Measurements from ENCODE around the gene AKR1C8. TPM values are rescaled to one million over a fixed set of nuclear protein-coding genes. Genes with fewer than 3 reads are reported as not detected.
"Not testable (repeated sequence)": the region's sequence is repeated elsewhere in the genome, so short reads cannot be mapped to it uniquely, and the experiment has no call there.

AKR1C8 gene
- not detected for polyA plus RNA-seq (2012; ENCODE audit: missing spikeins)

GRCh38 chr10:5184987-5185775 is at the start of gene AKR1C8:
AKR1C8 (minus strand) TSS chr10:5185150; CDS start chr10:5185104, 46 bp downstream.
- FAIRE-seq (no peak), DNase-seq (ENCODE audit: insufficient read length) (no peak)
- TF ChIP-seq POLR2A (IDR thresholded peaks at IDR 0.05; ENCODE audit: low read depth, low read length) (no peak), POLR2AphosphoS5 (IDR thresholded peaks at IDR 0.05; ENCODE audit: low read depth, low read length) (no peak), TAF1 (IDR thresholded peaks at IDR 0.05; ENCODE audit: borderline replicate concordance, low read depth, low read length) (no peak)

- FAIRE-seq (no peak), DNase-seq (ENCODE audit: insufficient read length) (no peak)
- TF ChIP-seq TAF1 (IDR thresholded peaks at IDR 0.05; ENCODE audit: borderline replicate concordance, low read depth, low read length) (no peak), POLR2AphosphoS5 (IDR thresholded peaks at IDR 0.05; ENCODE audit: low read depth, low read length) (no peak)
Measured at GRCh38 chr10:5234106-5234860, 49.3 kb upstream of the AKR1C8 start.

GRCh38 chr10:5233324-5233723 is 48.4 kb upstream of the AKR1C8 start:
- FAIRE-seq (no peak), DNase-seq (ENCODE audit: insufficient read length) (no peak)
- TF ChIP-seq POLR2AphosphoS5 (IDR thresholded peaks at IDR 0.05; ENCODE audit: low read depth, low read length) (no peak), TAF1 (IDR thresholded peaks at IDR 0.05; ENCODE audit: borderline replicate concordance, low read depth, low read length) (no peak), POLR2A (IDR thresholded peaks at IDR 0.05; ENCODE audit: low read depth, low read length) (no peak)

- TF ChIP-seq POLR2A (IDR thresholded peaks at IDR 0.05; ENCODE audit: low read depth, low read length) (no peak), POLR2AphosphoS5 (IDR thresholded peaks at IDR 0.05; ENCODE audit: low read depth, low read length) (no peak), TAF1 (IDR thresholded peaks at IDR 0.05; ENCODE audit: borderline replicate concordance, low read depth, low read length) (no peak)
- DNase-seq (ENCODE audit: insufficient read length) (no peak), FAIRE-seq (no peak)
Measured at GRCh38 chr10:5229019-5229418, 44.1 kb upstream of the AKR1C8 start.

- not testable (repeated sequence) for FAIRE-seq; DNase-seq (ENCODE audit: insufficient read length)
Measured at GRCh38 chr10:5222942-5223341, 38.0 kb upstream of the AKR1C8 start.

GRCh38 chr10:5219262-5219661 is 34.3 kb upstream of the AKR1C8 start:
- TF ChIP-seq TAF1 (IDR thresholded peaks at IDR 0.05; ENCODE audit: borderline replicate concordance, low read depth, low read length) (no peak), POLR2AphosphoS5 (IDR thresholded peaks at IDR 0.05; ENCODE audit: low read depth, low read length) (no peak), POLR2A (IDR thresholded peaks at IDR 0.05; ENCODE audit: low read depth, low read length) (no peak)
- FAIRE-seq: no peak
- no peak for DNase-seq (ENCODE audit: insufficient read length)

GRCh38 chr10:5216801-5217200 is 31.9 kb upstream of the AKR1C8 start:
- no peak for TF ChIP-seq POLR2A (IDR thresholded peaks at IDR 0.05; ENCODE audit: low read depth, low read length)
- no peak for TF ChIP-seq POLR2AphosphoS5 (IDR thresholded peaks at IDR 0.05; ENCODE audit: low read depth, low read length)
- no peak for TF ChIP-seq TAF1 (IDR thresholded peaks at IDR 0.05; ENCODE audit: borderline replicate concordance, low read depth, low read length)
- DNase-seq (ENCODE audit: insufficient read length): no peak
- FAIRE-seq: no peak

- no peak for TF ChIP-seq POLR2A (IDR thresholded peaks at IDR 0.05; ENCODE audit: low read depth, low read length)
- TF ChIP-seq TAF1 (IDR thresholded peaks at IDR 0.05; ENCODE audit: borderline replicate concordance, low read depth, low read length): no peak
- TF ChIP-seq POLR2AphosphoS5 (IDR thresholded peaks at IDR 0.05; ENCODE audit: low read depth, low read length): no peak
- DNase-seq (ENCODE audit: insufficient read length) (no peak), FAIRE-seq (no peak)
Measured at GRCh38 chr10:5211696-5212536, 27.0 kb upstream of the AKR1C8 start.

GRCh38 chr10:5210261-5210660 is 25.3 kb upstream of the AKR1C8 start:
- FAIRE-seq; DNase-seq (ENCODE audit: insufficient read length): not testable (repeated sequence)

- FAIRE-seq; DNase-seq (ENCODE audit: insufficient read length): not testable (repeated sequence)
Measured at GRCh38 chr10:5209776-5210175, 24.8 kb upstream of the AKR1C8 start.

GRCh38 chr10:5206799-5207198 is 21.8 kb upstream of the AKR1C8 start:
- TF ChIP-seq POLR2A (IDR thresholded peaks at IDR 0.05; ENCODE audit: low read depth, low read length) (no peak), POLR2AphosphoS5 (IDR thresholded peaks at IDR 0.05; ENCODE audit: low read depth, low read length) (no peak), TAF1 (IDR thresholded peaks at IDR 0.05; ENCODE audit: borderline replicate concordance, low read depth, low read length) (no peak)
- no peak for DNase-seq (ENCODE audit: insufficient read length)
- no peak for FAIRE-seq

- no peak for TF ChIP-seq TAF1 (IDR thresholded peaks at IDR 0.05; ENCODE audit: borderline replicate concordance, low read depth, low read length)
- no peak for TF ChIP-seq POLR2A (IDR thresholded peaks at IDR 0.05; ENCODE audit: low read depth, low read length)
- TF ChIP-seq POLR2AphosphoS5 (IDR thresholded peaks at IDR 0.05; ENCODE audit: low read depth, low read length): no peak
- FAIRE-seq (no peak), DNase-seq (ENCODE audit: insufficient read length) (no peak)
Measured at GRCh38 chr10:5199398-5199797, 14.4 kb upstream of the AKR1C8 start.

Measured in GM12892 (cell line).